Neural progenitor cell (in vitro differentiated cells): ENCODE data around the gene HSD3B1. TPM values are rescaled to one million over a fixed set of nuclear protein-coding genes. Genes with fewer than 3 reads are reported as not detected.
A peak's percentile ranks its signal among the peaks of the same experiment; 100 is the strongest.

Source experiments
- DNase-seq: peaks from one replicate; pipeline ENCODE4 v3.0.0-alpha.2; 2016; ENCODE audit warnings: low spot score
- H2AFZ ChIP-seq: fragments of 200-600 bp; sonication (generic); replicated peaks from 2 replicates; pipeline ENCODE4 v1.6.1; 2016; ENCODE audit warnings: antibody characterized with exemption
- H3F3A ChIP-seq: fragments of 200-600 bp; sonication (generic); 2 replicates; pipeline ENCODE4 v1.6.1; 2016; ENCODE audit warnings: antibody characterized with exemption, low read depth
- H3K27ac ChIP-seq: fragments of 200-600 bp; sonication (generic); 2 replicates; pipeline ENCODE4 v1.5.1; 2016; ENCODE audit warnings: mild to moderate bottlenecking
- H3K27me3 ChIP-seq: fragments of 200-600 bp; sonication (generic); 2 replicates; pipeline ENCODE4 v1.6.1; 2016; ENCODE audit warnings: mild to moderate bottlenecking, moderate library complexity
- H3K36me3 ChIP-seq: fragments of 200-600 bp; sonication (generic); 2 replicates; pipeline ENCODE4 v1.5.1; 2016
- H3K4me1 ChIP-seq: fragments of 200-600 bp; sonication (generic); 2 replicates; pipeline ENCODE4 v1.6.1; 2016; ENCODE audit warnings: mixed run types
- H3K4me2 ChIP-seq: fragments of 200-600 bp; sonication (generic); 2 replicates; pipeline ENCODE4 v1.6.1; 2016
- H3K4me3 ChIP-seq: fragments of 200-600 bp; sonication (generic); 2 replicates; pipeline ENCODE4 v1.5.1; 2016
- H3K79me2 ChIP-seq: fragments of 200-600 bp; sonication (generic); 2 replicates; pipeline ENCODE4 v1.6.1; 2016; ENCODE audit warnings: low read depth
- H3K9ac ChIP-seq: fragments of 200-600 bp; sonication (generic); 2 replicates; pipeline ENCODE4 v1.6.1; 2016
- H3K9me3 ChIP-seq: fragments of 200-600 bp; sonication (generic); 2 replicates; pipeline ENCODE4 v1.5.1; 2016; ENCODE audit warnings: low read depth
- H4K20me1 ChIP-seq: fragments of 200-600 bp; sonication (generic); 2 replicates; pipeline ENCODE4 v1.6.1; 2016; ENCODE audit warnings: low read depth
- H3K27ac Mint-ChIP-seq: 3 replicates; pipeline ENCODE4 v1.8.0; 2021; ENCODE audit warnings: mixed read lengths
- H3K27me3 Mint-ChIP-seq: 2 replicates; pipeline ENCODE4 v1.8.0; 2022; ENCODE audit warnings: low read depth, mild to moderate bottlenecking, inconsistent platforms, moderate library complexity, mixed read lengths; ENCODE audit not compliant: insufficient read depth
- H3K36me3 Mint-ChIP-seq: 3 replicates; pipeline ENCODE4 v1.8.0; 2021; ENCODE audit warnings: mixed read lengths
- H3K4me1 Mint-ChIP-seq: 3 replicates; pipeline ENCODE4 v1.8.0; 2021; ENCODE audit warnings: mixed read lengths
- H3K4me3 Mint-ChIP-seq: 3 replicates; pipeline ENCODE4 v1.8.0; 2021; ENCODE audit warnings: mild to moderate bottlenecking, moderate library complexity, mixed read lengths
- H3K9me3 Mint-ChIP-seq: 3 replicates; pipeline ENCODE4 v1.8.0; 2020; ENCODE audit warnings: mixed read lengths
- CTCF ChIP-seq: fragments of 200-600 bp; sonication (generic); IDR thresholded peaks from 2 replicates; pipeline ENCODE4 v1.5.1; 2017; ENCODE audit warnings: antibody characterized with exemption, mild to moderate bottlenecking
- EZH2 ChIP-seq: fragments of 200-600 bp; sonication (generic); IDR thresholded peaks from 2 replicates; pipeline ENCODE4 v1.6.1; 2017; ENCODE audit warnings: antibody characterized with exemption, mild to moderate bottlenecking, moderate library complexity
- EZH2phosphoT487 ChIP-seq: fragments of 200-600 bp; sonication (generic); IDR thresholded peaks from 2 replicates; pipeline ENCODE4 v1.6.1; 2017; ENCODE audit warnings: antibody characterized with exemption
- total RNA-seq: library from RNA; depleted of rRNA; stranded (reverse); fragments of >200 nt; gene quantifications from 2 replicates; pipeline ENCODE4 v1.2.3, GENCODE V29; 2015; ENCODE audit warnings: low replicate concordance

The HSD3B1 gene
- total RNA-seq, 1 donor from 2014 or later, result not detected

- no peaks in the 10 kb centered on the region for H3K36me3 Mint-ChIP-seq
- H2AFZ ChIP-seq, result no peak overlapping the region
- no peaks in the 10 kb centered on the region for H3K27me3 ChIP-seq
- peak; percentile 28 for DNase-seq
- no peak overlapping the region for H3K4me3 Mint-ChIP-seq
- TF ChIP-seq EZH2phosphoT487, result no peak
- peak; percentile 59 for TF ChIP-seq CTCF
- TF ChIP-seq EZH2, result no peak
- H3K4me3 ChIP-seq, result no peak overlapping the region
- H4K20me1 ChIP-seq, result no peaks in the 10 kb centered on the region
- H3K9ac ChIP-seq, result no peak overlapping the region
- no peaks in the 10 kb centered on the region for H3K4me1 Mint-ChIP-seq
- H3K27me3 Mint-ChIP-seq, result no peaks in the 10 kb centered on the region
- H3K4me2 ChIP-seq, result no peak overlapping the region
- no peaks in the 10 kb centered on the region for H3K36me3 ChIP-seq
- H3K9me3 Mint-ChIP-seq, result no peaks in the 10 kb centered on the region
- H3K27ac Mint-ChIP-seq, result no peak overlapping the region
- no peaks in the 10 kb centered on the region for H3K9me3 ChIP-seq
- no peak overlapping the region for H3K27ac ChIP-seq
- H3F3A ChIP-seq, result no peaks in the 10 kb centered on the region
- H3K4me1 ChIP-seq, result no peaks in the 10 kb centered on the region
- no peaks in the 10 kb centered on the region for H3K79me2 ChIP-seq
Measured at GRCh38 chr1:119544165-119544762, 37.3 kb downstream of the HSD3B1 start.

- no peaks in the 10 kb centered on the region for H3K9me3 Mint-ChIP-seq
- H3K4me1 Mint-ChIP-seq, result no peaks in the 10 kb centered on the region
- Histone ChIP-seq H3K9me3 (no peaks in the 10 kb centered on the region), H4K20me1 (no peaks in the 10 kb centered on the region), H3F3A (no peaks in the 10 kb centered on the region), H3K4me1 (no peaks in the 10 kb centered on the region), H3K9ac (no peak overlapping the region), H3K36me3 (no peaks in the 10 kb centered on the region), H3K27ac (no peak overlapping the region), H3K79me2 (no peaks in the 10 kb centered on the region), H3K4me3 (no peak overlapping the region), H2AFZ (no peak overlapping the region), H3K4me2 (no peak overlapping the region), H3K27me3 (no peaks in the 10 kb centered on the region)
- peaks cover 2% of the 10 kb centered on the region for H3K27me3 Mint-ChIP-seq
- H3K36me3 Mint-ChIP-seq, result no peaks in the 10 kb centered on the region
- H3K27ac Mint-ChIP-seq, result no peak overlapping the region
- H3K4me3 Mint-ChIP-seq, result no peak overlapping the region
- no peak for TF ChIP-seq CTCF
- no peak for TF ChIP-seq EZH2
- TF ChIP-seq EZH2phosphoT487, result no peak
- DNase-seq, result no peak
Measured at GRCh38 chr1:119546641-119547040, 39.6 kb downstream of the HSD3B1 start.

GRCh38 chr1:119547306-119547705 lies 40.3 kb downstream of the HSD3B1 start:
- H3K27me3 ChIP-seq, result no peaks in the 10 kb centered on the region
- TF ChIP-seq EZH2 (no peak), EZH2phosphoT487 (no peak), CTCF (no peak)
- no peak overlapping the region for H2AFZ ChIP-seq
- H3K4me3 Mint-ChIP-seq, result no peak overlapping the region
- H3K36me3 Mint-ChIP-seq, result no peaks in the 10 kb centered on the region
- peaks cover 2% of the 10 kb centered on the region for H3K27me3 Mint-ChIP-seq
- no peak overlapping the region for H3K9ac ChIP-seq
- no peaks in the 10 kb centered on the region for H3F3A ChIP-seq
- no peak overlapping the region for H3K27ac Mint-ChIP-seq
- no peak overlapping the region for H3K4me3 ChIP-seq
- no peaks in the 10 kb centered on the region for H3K36me3 ChIP-seq
- no peaks in the 10 kb centered on the region for H3K9me3 Mint-ChIP-seq
- no peaks in the 10 kb centered on the region for H4K20me1 ChIP-seq
- no peaks in the 10 kb centered on the region for H3K79me2 ChIP-seq
- H3K27ac ChIP-seq, result no peak overlapping the region
- no peaks in the 10 kb centered on the region for H3K4me1 Mint-ChIP-seq
- H3K4me1 ChIP-seq, result no peaks in the 10 kb centered on the region
- no peaks in the 10 kb centered on the region for H3K9me3 ChIP-seq
- no peak for DNase-seq
- no peak overlapping the region for H3K4me2 ChIP-seq
